ENCODE results near the gene STIMATE.

Gene STIMATE

GRCh38 chr3:52866427-52866826, 30.9 kb downstream of the STIMATE start:
- no peak for DNase-seq (ENCODE audit: low read depth in 2 of 2)

GRCh38 chr3:52865994-52866393, 31.4 kb downstream of the STIMATE start:
- DNase-seq (ENCODE audit: low read depth in 2 of 2) = no peak

GRCh38 chr3:52860424-52860768, 37.0 kb downstream of the STIMATE start:
- DNase-seq (ENCODE audit: low read depth in 2 of 2) = no peak

- DNase-seq (ENCODE audit: low read depth in 2 of 2) = no peak
Measured at GRCh38 chr3:52859686-52860423, 37.5 kb downstream of the STIMATE start.

- DNase-seq (ENCODE audit: low read depth in 2 of 2) = no peak
Measured at GRCh38 chr3:52857864-52858263, 39.5 kb downstream of the STIMATE start.

- DNase-seq (ENCODE audit: low read depth in 2 of 2) = no peak
Measured at GRCh38 chr3:52857133-52857532, 40.2 kb downstream of the STIMATE start.

GRCh38 chr3:52856666-52857065, 40.7 kb downstream of the STIMATE start:
- DNase-seq (ENCODE audit: low read depth in 2 of 2) = no peak

- DNase-seq (ENCODE audit: low read depth in 2 of 2) = no peak
Measured at GRCh38 chr3:52854013-52854412, 43.3 kb downstream of the STIMATE start.

GRCh38 chr3:52852419-52852818, 44.9 kb downstream of the STIMATE start:
- no peak for DNase-seq (ENCODE audit: low read depth in 2 of 2)

- DNase-seq (ENCODE audit: low read depth in 2 of 2) = peak in 1 of 2 donors; percentile 7
Measured at GRCh38 chr3:52851348-52851747, 46.0 kb downstream of the STIMATE start.

- no peak for DNase-seq (ENCODE audit: low read depth in 2 of 2)
Measured at GRCh38 chr3:52849656-52850055, 47.7 kb downstream of the STIMATE start.

GRCh38 chr3:52848617-52849016, 48.7 kb downstream of the STIMATE start:
- DNase-seq (ENCODE audit: low read depth in 2 of 2) = no peak

GRCh38 chr3:52847726-52848125, 49.6 kb downstream of the STIMATE start:
- no peak for DNase-seq (ENCODE audit: low read depth in 2 of 2)

- DNase-seq (ENCODE audit: low read depth in 2 of 2) = no peak
Measured at GRCh38 chr3:52847241-52847640, 50.1 kb downstream of the STIMATE start.

GRCh38 chr3:52846432-52846965, 50.8 kb downstream of the STIMATE start:
- DNase-seq (ENCODE audit: low read depth in 2 of 2) = no peak

GRCh38 chr3:52845691-52846431, 51.5 kb downstream of the STIMATE start:
- DNase-seq (ENCODE audit: low read depth in 2 of 2) = peak in 1 of 2 donors; percentile 14

GRCh38 chr3:52845157-52845556, 52.2 kb downstream of the STIMATE start:
- no peak for DNase-seq (ENCODE audit: low read depth in 2 of 2)

GRCh38 chr3:52844290-52844975, 52.9 kb downstream of the STIMATE start:
- DNase-seq (ENCODE audit: low read depth in 2 of 2) = no peak

GRCh38 chr3:52843881-52844280, 53.5 kb downstream of the STIMATE start:
- no peak for DNase-seq (ENCODE audit: low read depth in 2 of 2)

GRCh38 chr3:52843108-52843865, 54.1 kb downstream of the STIMATE start:
- DNase-seq (ENCODE audit: low read depth in 2 of 2) = no peak

- no peak for DNase-seq (ENCODE audit: low read depth in 2 of 2)
Measured at GRCh38 chr3:52842424-52842823, 54.9 kb downstream of the STIMATE start.

- no peak for DNase-seq (ENCODE audit: low read depth in 2 of 2)
Measured at GRCh38 chr3:52841981-52842340, 55.4 kb downstream of the STIMATE start.
